Measurements from ENCODE around the gene ALDH16A1. TPM values are rescaled to one million over a fixed set of nuclear protein-coding genes. Genes with fewer than 3 reads are reported as not detected.
A peak's percentile ranks its signal among the peaks of the same experiment; 100 is the strongest.

Gene ALDH16A1
- total RNA-seq, 4 donors from 2014 or later: 32.5 to 39.5 (median 34.2) TPM

DNA sequence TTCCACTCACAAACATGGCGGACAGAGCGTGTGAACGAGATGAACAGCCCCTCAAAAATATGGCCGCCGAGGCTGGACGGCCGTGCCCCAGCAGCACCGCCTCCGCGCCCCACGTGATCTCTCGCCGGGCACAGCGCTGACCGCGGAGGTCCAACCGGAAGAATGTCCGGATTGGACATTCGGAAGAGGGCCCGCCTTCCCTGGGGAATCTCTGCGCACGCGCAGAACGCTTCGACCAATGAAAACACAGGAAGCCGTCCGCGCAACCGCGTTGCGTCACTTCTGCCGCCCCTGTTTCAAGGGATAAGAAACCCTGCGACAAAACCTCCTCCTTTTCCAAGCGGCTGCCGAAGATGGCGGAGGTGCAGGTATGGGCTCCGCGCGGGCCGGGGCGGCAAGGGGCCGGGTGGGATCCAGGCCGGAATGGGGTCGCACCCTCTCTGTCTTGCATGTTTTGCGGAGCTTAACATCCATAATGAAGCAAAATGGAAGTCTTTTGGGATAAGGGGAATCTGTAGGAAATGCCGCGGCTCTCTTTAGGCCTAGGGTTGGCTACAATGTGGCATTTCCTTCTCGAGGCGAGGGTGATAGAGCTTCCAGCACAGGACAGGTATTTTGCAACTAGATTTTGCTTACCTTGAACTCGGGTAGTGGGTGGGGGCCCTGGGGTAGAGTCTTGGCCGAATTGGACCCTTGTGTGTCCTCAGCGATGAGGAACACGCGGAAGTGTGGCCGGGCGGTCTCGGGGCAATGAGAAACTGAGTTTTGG, 34.4 kb downstream of the ALDH16A1 start, which contains the start of gene RPL13A:
Gene RPL13A (plus strand): TSS at position 332 of the 769 bp plus-strand sequence. CDS start 22 bp downstream, at position 354.
- Histone ChIP-seq H3K9me3 (no peaks in the 10 kb centered on the region), H3K27ac (peak within 1 kb of the TSS; percentile 73 to 89 (median 87)), H3K4me1 (peaks cover 18 to 20% of the 10 kb centered on the region in 2 donors), H3K4me3 (replicated peaks in 1 of 3) (peak within 1 kb of the TSS; percentile 75 to 85 (median 78)), H3K36me3 (peaks cover 29 to 31% of the 10 kb centered on the region in 2 donors), H3K27me3 (no peaks in the 10 kb centered on the region)
- WGBS, 2 donors: 1% methylated on average over 24 to 39 of the region's 57 CpGs
- TF ChIP-seq, protein P1, sequence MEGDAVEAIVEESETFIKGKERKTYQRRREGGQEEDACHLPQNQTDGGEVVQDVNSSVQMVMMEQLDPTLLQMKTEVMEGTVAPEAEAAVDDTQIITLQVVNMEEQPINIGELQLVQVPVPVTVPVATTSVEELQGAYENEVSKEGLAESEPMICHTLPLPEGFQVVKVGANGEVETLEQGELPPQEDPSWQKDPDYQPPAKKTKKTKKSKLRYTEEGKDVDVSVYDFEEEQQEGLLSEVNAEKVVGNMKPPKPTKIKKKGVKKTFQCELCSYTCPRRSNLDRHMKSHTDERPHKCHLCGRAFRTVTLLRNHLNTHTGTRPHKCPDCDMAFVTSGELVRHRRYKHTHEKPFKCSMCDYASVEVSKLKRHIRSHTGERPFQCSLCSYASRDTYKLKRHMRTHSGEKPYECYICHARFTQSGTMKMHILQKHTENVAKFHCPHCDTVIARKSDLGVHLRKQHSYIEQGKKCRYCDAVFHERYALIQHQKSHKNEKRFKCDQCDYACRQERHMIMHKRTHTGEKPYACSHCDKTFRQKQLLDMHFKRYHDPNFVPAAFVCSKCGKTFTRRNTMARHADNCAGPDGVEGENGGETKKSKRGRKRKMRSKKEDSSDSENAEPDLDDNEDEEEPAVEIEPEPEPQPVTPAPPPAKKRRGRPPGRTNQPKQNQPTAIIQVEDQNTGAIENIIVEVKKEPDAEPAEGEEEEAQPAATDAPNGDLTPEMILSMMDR (IDR thresholded peaks at IDR 0.05): peak in 1 of 6 experiments; percentile 14
- TF ChIP-seq POLR2A (IDR thresholded peaks at IDR 0.05): peak; percentile 94 to 98
- intact Hi-C loops (cut with DNase I): no loop called here
- peak; percentile 100 for DNase-seq

DNA sequence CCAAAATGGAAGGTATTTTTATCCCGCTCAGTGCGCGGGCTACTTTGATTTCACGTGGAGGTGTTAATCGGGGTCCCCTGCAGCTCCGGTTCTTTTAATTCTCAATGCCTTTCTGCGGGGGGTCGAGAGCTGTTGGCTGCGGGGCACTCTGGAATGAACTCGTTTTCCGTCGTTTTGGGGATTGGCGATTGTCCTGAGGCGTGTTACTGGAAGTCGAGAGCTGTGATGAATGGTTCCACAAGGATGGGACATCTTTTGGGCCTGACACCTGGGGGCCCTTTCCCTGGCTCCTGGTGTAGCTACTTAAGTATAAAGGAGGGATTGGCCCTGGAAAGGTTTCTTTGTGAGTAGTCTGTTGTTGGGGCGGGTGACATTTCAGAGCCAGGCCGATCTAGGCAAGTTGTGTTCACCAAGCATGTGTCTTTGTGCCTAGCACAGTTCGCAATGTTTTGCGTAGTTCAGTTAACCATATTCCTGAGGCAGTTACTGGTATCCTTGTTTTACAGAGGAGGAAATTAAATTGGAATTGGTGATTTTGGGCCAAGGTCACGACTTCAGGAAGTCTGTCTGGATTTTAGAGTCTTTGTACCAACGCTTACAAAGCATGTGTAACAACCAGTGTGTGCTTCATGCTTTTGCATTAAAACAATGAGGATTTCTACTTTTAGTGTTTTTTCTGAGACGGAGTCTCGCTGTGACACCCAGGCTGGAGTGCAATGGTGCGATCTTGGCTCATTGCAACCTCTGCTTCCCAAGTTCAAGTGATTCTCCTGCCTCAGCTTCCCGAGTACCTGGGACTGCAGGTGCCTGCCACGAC, 35.2 kb downstream of the ALDH16A1 start:
- intact Hi-C loops (cut with DNase I): no loop called here
- WGBS, 2 donors: 1 to 2% methylated on average over 21 to 24 of the region's 26 CpGs
- Histone ChIP-seq H3K36me3 (peaks cover 37 to 39% of the 10 kb centered on the region in 2 donors), H3K27ac (peak overlapping the region; percentile 57 to 89 (median 87)), H3K4me1 (peaks cover 18 to 20% of the 10 kb centered on the region in 2 donors), H3K9me3 (no peaks in the 10 kb centered on the region), H3K27me3 (no peaks in the 10 kb centered on the region), H3K4me3 (replicated peaks in 1 of 3) (peak overlapping the region; percentile 75 to 85 (median 78))
- TF ChIP-seq, protein P1 (IDR thresholded peaks at IDR 0.05): no peak
- no peak for TF ChIP-seq POLR2A (IDR thresholded peaks at IDR 0.05)
- DNase-seq: no peak

DNA sequence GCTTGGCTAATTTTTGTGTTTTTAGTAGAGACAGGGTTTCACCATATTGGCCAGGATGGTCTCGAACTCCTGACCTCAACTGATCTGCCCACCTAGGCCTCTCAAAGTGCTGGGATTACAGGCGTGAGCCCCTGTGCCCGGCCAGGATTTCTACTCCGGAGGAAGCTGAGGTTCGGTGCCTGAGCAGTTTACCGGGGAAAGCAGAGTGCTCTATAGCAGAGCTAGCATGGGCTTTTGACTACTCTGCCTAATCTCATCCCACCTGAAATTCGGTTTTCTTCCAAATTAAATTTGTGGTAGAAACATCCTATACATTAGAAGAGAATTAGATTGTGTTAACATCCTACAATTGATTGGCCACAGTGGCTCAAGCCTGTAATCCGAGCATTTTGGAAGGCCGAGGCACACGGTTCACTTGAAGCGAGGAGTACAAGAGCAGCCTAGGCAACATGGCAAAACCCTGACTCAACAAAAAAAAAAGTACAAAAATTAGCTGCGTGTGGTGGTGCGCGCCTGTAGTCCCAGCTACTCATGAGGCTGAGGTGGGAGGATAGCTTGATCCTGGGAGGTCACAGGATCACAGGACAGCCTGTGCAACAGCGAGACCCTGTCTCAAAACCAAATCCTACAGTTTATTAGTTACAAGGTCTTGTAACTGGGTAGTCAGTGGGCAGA, 36.0 kb downstream of the ALDH16A1 start:
- TF ChIP-seq POLR2A (IDR thresholded peaks at IDR 0.05): no peak
- TF ChIP-seq, protein P1 (IDR thresholded peaks at IDR 0.05): no peak
- Histone ChIP-seq H3K36me3 (peaks cover 38 to 40% of the 10 kb centered on the region in 2 donors), H3K9me3 (no peaks in the 10 kb centered on the region), H3K27ac (peak overlapping the region; percentile 10 to 89 (median 37)), H3K4me1 (peaks cover 18 to 20% of the 10 kb centered on the region in 2 donors), H3K27me3 (no peaks in the 10 kb centered on the region), H3K4me3 (replicated peaks in 1 of 3) (peak overlapping the region; percentile 75 to 85 (median 78))
- intact Hi-C loops (cut with DNase I): no loop called here
- WGBS, 2 donors: 28 to 29% methylated on average over 15 of the region's 15 CpGs
- no peak for DNase-seq

DNA sequence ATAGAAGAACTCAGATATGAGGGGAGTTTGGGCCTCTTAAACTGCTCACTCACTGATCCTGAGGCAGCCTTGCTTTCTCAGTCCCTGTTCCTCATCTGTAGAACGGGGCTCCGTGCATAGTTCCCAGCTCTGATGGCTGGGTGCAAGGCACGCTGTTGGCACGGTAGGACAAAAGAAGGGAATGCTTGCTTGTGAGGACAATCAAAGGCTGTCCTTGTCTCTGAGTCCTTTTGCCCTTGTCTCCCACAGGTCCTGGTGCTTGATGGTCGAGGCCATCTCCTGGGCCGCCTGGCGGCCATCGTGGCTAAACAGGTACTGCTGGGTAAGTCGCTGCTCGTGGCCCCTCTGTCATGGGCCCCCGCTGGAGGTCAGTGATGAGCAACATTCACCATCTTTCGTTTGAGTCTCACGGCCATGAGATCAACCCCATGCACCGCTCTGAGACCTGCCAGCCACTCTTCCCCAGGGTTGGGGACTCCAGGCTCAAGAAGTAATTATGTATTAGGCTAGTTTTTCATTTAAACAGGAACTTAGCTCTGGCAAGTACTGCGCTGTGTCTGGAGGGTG, 36.7 kb downstream of the ALDH16A1 start:
- TF ChIP-seq, protein P1 (IDR thresholded peaks at IDR 0.05): no peak
- peak overlapping the region in 1 of 3 donors; percentile 85 for H3K4me3 ChIP-seq (replicated peaks in 1 of 3)
- intact Hi-C loops (cut with DNase I): no loop called here
- H3K27me3 ChIP-seq: no peaks in the 10 kb centered on the region
- H3K4me1 ChIP-seq: peaks cover 18 to 20% of the 10 kb centered on the region in 2 donors
- 73 to 82% methylated on average over 9 to 15 of the region's 15 CpGs for WGBS, 2 donors
- H3K9me3 ChIP-seq: no peaks in the 10 kb centered on the region
- peaks cover 38 to 40% of the 10 kb centered on the region in 2 donors for H3K36me3 ChIP-seq
- no peak for DNase-seq
- peak overlapping the region in 1 of 3 donors; percentile 89 for H3K27ac ChIP-seq
